Ovary (tissue), 9 donors: ENCODE data around the gene KAT6B. TPM values are rescaled to one million over a fixed set of nuclear protein-coding genes. Genes with fewer than 3 reads are reported as not detected.

Experiments used
- DNase-seq, 5 donors: peaks; one replicate each; pipeline ENCODE4 v3.0.0-alpha.2; 2019 to 2020
- H3K27ac ChIP-seq, 2 donors: fragments of 200-600 bp; one replicate each; pipeline versions ENCODE4 v1.5.1 to v1.8.0; 2019 to 2022
- H3K27me3 ChIP-seq: fragments of 200-600 bp; one replicate; pipeline ENCODE4 v1.8.0; 2022
- H3K36me3 ChIP-seq: fragments of 200-600 bp; sonication (generic); one replicate; pipeline ENCODE4 v1.5.1; 2019
- H3K4me1 ChIP-seq: one replicate; pipeline ENCODE4 v1.8.1; 2013; ENCODE audit warnings: mild to moderate bottlenecking, moderate library complexity; ENCODE audit not compliant: insufficient read depth
- H3K4me3 ChIP-seq: fragments of 200-600 bp; sonication (generic); one replicate; pipeline ENCODE4 v1.5.1; 2017
- H3K9me3 ChIP-seq, 2 donors: fragments of 200-600 bp in 1 of 2; sonication (generic) in 1 of 2; one replicate each; pipeline versions ENCODE4 v1.5.1 to v1.8.1; 2013 to 2019; ENCODE audit warnings: mild to moderate bottlenecking in 1 of 2, moderate library complexity in 1 of 2
- CTCF ChIP-seq, 3 donors: fragments of 450-650 bp in 2 of 3; fragments of 200-600 bp in 1 of 3; IDR thresholded peaks; one replicate each; pipeline versions ENCODE4 v1.5.1 to v1.8.0; 2016 to 2022; ENCODE audit warnings: antibody characterized with exemption in 3 of 3, mild to moderate bottlenecking in 1 of 3
- EP300 ChIP-seq: sonication (generic); formaldehyde crosslinking; IDR thresholded peaks from one replicate; pipeline ENCODE4 v1.6.1; 2017; ENCODE audit warnings: antibody characterized with exemption
- POLR2A ChIP-seq: fragments of 450-650 bp; IDR thresholded peaks from one replicate; pipeline ENCODE4 v1.6.1; 2017; ENCODE audit warnings: antibody characterized with exemption, mild to moderate bottlenecking, moderate library complexity
- WGBS, 3 donors: extraction: QIAGEN DNeasy Blood & Tissue Kit in 1 of 3; methylation state at CpG; one replicate each; pipeline versions ENCODE4 v1.1.5 to v1.1.7; 2013 to 2017; 5-methylcytosine and 5-hydroxymethylcytosine counted together
- intact Hi-C, 4 donors: fragments of 100-400 bp; cut with DNase I; formaldehyde crosslinking; loops; one replicate each; pipeline versions ENCODE4 v1.11.0 to v1.15.1; 2022 to 2023
- polyA plus RNA-seq, 2 donors: library from polyadenylated mRNA; stranded (reverse); fragments of 200-250 nt in 1 of 2; fragments of 350-450 nt in 1 of 2; fragmentation: Illumina TruSeq in 1 of 2; extraction: RNeasy Lipid Tissue Mini Kit (QIAGEN cat#74804) in 1 of 2; gene quantifications; one replicate each; pipeline ENCODE4 v1.2.3, GENCODE V29; 2013 to 2014
- total RNA-seq, 7 donors: library from RNA; depleted of rRNA in 2 of 7; stranded (reverse); fragments of >200 nt in 2 of 7; fragmentation: NEBNext Ultra II Directional in 3 of 7; extraction: Animal tissue kit (Norgen Biotek cat#: 25700) in 3 of 7; gene quantifications; one replicate each; pipeline versions ENCODE4 v1.1.0 to v1.2.4, GENCODE V29; 2016 to 2023
- donor health status: DM: no; HTN: no; CAD: no; lungs with moderate emphysema.
- donor health status: DM: no; HTN: no; CAD: no.
- donor health status: Bipolar disorder and iron deficiency.
- donor health status: DM: yes; HTN: yes; CAD: no.
- donor health status: DM: no; HTN: no; CAD: no.
- donor health status: DM: yes; HTN: yes; CAD: no.

KAT6B gene
- total and polyA plus RNA-seq, 9 donors, result 14.9 to 61.6 (median 49.2) TPM

DNA sequence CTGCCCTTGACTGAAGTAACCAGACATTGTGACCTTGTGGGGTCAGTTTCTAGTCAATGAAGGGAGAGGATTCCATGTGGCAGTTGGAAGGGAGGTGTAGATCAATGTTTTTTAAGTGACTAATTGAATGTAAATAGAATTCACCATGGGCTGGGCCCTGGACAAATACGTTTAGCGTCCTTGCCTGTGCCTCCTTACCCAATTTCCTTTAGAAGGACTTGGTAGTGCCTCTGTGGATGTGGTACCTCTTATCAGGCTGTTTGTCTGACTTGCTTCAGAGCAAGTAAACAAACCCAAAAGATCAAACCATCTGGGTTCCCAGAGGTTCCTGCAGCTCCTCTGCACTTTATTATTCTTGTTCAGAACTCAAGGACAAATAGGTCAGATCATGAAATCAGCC lies 4.3 kb upstream of the KAT6B start:
- intact Hi-C loops, result loop anchor here in 1 of 4 donors (10.0 kb wide), 1 partner anchor 283 kb away; a partner anchor contains a TSS
- Histone ChIP-seq H3K9me3 (no peaks in the 10 kb centered on the region), H3K4me3 (no peak overlapping the region), H3K27me3 (no peaks in the 10 kb centered on the region), H3K4me1 (peaks cover 4% of the 10 kb centered on the region), H3K36me3 (no peaks in the 10 kb centered on the region), H3K27ac (no peak overlapping the region)
- 64 to 94% (median 92%) methylated on average over 2 of the region's 2 CpGs for WGBS, 3 donors
- TF ChIP-seq CTCF (IDR thresholded peaks at IDR 0.05) (no peak), POLR2A (no peak), EP300 (no peak)
- DNase-seq, result no peak

DNA sequence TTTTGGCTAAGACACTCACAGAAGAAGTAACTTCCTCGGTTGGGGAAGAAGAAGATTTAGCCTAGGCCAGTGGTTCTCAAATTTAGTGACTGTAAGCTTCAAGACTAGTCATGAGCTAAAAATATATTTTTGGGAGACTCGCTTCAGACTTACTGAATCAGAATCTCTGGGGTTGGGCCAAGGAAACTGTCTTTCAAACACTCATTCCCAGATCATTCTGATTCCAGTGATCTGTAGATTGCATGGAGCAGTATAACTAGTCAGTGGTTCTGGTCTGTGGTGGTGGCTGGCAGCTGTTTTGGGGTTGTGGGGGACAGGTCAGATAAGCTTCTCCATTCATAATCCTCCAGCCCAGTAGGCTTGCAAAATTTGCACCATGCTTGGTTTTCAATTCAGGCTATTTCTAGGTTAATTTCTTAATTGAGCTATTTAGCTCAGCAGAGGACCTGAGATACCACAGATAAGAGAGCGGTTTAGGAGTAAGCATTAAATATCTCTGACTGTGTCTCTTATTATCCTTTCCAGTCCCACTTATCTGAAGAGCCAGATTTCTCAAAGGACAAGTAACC lies 3.8 kb upstream of the KAT6B start:
- Histone ChIP-seq H3K4me3 (no peak overlapping the region), H3K27ac (peak overlapping the region in 1 of 2 donors; percentile 36), H3K27me3 (no peaks in the 10 kb centered on the region), H3K36me3 (no peaks in the 10 kb centered on the region), H3K9me3 (no peaks in the 10 kb centered on the region), H3K4me1 (peaks cover 8% of the 10 kb centered on the region)
- no peak for TF ChIP-seq POLR2A
- no peak for TF ChIP-seq CTCF (IDR thresholded peaks at IDR 0.05)
- TF ChIP-seq EP300, result no peak
- WGBS, 3 donors, result 56 to 58% (median 56%) methylated on average over 3 of the region's 3 CpGs
- no peak for DNase-seq
- intact Hi-C loops, result loop anchor here in 1 of 4 donors (10.0 kb wide), 1 partner anchor 282 kb away; a partner anchor contains a TSS

GRCh38 chr10:74823791-74824183 lies 2.6 kb upstream of the KAT6B start:
- H3K4me1 ChIP-seq, result peaks cover 10% of the 10 kb centered on the region
- intact Hi-C loops, result loop anchor here in 1 of 4 donors (10.0 kb wide), 1 partner anchor 281 kb away; a partner anchor contains a TSS
- H3K4me3 ChIP-seq, result no peak overlapping the region
- H3K36me3 ChIP-seq, result no peaks in the 10 kb centered on the region
- no peaks in the 10 kb centered on the region for H3K27me3 ChIP-seq
- 11 to 22% (median 21%) methylated on average over 4 of the region's 4 CpGs for WGBS, 3 donors
- TF ChIP-seq POLR2A, result no peak
- TF ChIP-seq CTCF (IDR thresholded peaks at IDR 0.05), result no peak
- no peak for TF ChIP-seq EP300
- no peaks in the 10 kb centered on the region for H3K9me3 ChIP-seq
- H3K27ac ChIP-seq, result peak overlapping the region in 1 of 2 donors; percentile 5
- DNase-seq, result no peak

DNA sequence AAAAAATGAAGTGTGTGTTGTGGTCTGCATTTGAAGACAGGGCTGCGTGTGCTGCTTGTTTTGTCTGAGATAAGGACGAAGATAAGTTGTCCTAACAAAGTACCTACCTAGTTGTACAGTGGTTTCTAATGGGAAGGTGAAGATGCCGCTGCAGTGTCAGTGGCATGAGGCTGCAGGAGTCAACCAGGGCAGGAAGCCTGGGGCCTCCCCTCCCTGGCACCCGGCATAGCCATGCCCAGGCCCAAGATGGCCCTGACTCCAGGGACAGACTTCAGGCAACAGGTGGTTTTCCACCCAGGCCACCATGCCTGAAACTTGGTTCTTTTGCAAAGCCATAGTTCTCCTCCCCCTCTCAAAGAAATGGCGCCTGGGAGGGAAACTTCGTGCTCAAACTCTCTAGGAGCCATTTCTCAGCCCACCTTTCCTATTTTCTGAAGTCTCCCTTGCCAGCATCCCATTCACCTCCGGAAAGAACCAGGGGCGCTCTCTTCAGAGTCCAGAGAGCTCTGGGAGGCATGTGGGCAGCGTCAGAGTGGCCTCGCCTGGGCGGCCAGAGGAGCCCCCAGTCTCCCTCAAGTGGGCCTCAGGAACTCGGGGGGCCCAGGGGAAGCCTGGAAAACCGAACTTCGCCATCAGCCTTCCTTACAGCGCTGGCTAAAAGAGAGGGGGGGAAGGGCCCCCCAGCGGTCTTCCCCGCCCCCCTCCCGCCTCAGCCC lies 2.1 kb upstream of the KAT6B start:
- no peaks in the 10 kb centered on the region for H3K9me3 ChIP-seq
- peak overlapping the region; percentile 98 for H3K4me3 ChIP-seq
- peaks cover 10% of the 10 kb centered on the region for H3K4me1 ChIP-seq
- peak overlapping the region; percentile 69 to 92 for H3K27ac ChIP-seq
- DNase-seq, result peak in 2 of 5 donors; percentile 35 to 40
- TF ChIP-seq EP300, result no peak
- TF ChIP-seq POLR2A, result no peak
- no peak for TF ChIP-seq CTCF (IDR thresholded peaks at IDR 0.05)
- WGBS, 3 donors, result 38 to 42% (median 41%) methylated on average over 17 to 18 of the region's 18 CpGs
- H3K36me3 ChIP-seq, result no peaks in the 10 kb centered on the region
- intact Hi-C loops, result loop anchor here in 1 of 4 donors (10.0 kb wide), 1 partner anchor 280 kb away; a partner anchor contains a TSS
- H3K27me3 ChIP-seq, result no peaks in the 10 kb centered on the region
